NCI-H1105 treated with DMSO at 0.1 percent for 48 hours (cell line): ENCODE data around the gene SLC39A11.
"Not testable (repeated sequence)": the region's sequence is repeated elsewhere in the genome, so short reads cannot be mapped to it uniquely, and the experiment has no call there.

Experiments used
- DNase-seq: peaks from one replicate; lab custom pipeline; 2025; lab: John Stamatoyannopoulos, UW

SLC39A11 gene

GRCh38 chr17:72947475-72947874, 145.0 kb downstream of the SLC39A11 start:
- DNase-seq = no peak

- no peak for DNase-seq
Observed at GRCh38 chr17:72946696-72947095, 145.8 kb downstream of the SLC39A11 start.

- DNase-seq = no peak
Observed at GRCh38 chr17:72946156-72946555, 146.3 kb downstream of the SLC39A11 start.

GRCh38 chr17:72945473-72945872, 147.0 kb downstream of the SLC39A11 start:
- no peak for DNase-seq

GRCh38 chr17:72943826-72944689, 148.4 kb downstream of the SLC39A11 start:
- no peak for DNase-seq

GRCh38 chr17:72942579-72942978, 149.9 kb downstream of the SLC39A11 start:
- no peak for DNase-seq

GRCh38 chr17:72940496-72940895, 152.0 kb downstream of the SLC39A11 start:
- DNase-seq = no peak

- no peak for DNase-seq
Observed at GRCh38 chr17:72938482-72938881, 154.0 kb downstream of the SLC39A11 start.

- DNase-seq = no peak
Observed at GRCh38 chr17:72937707-72938106, 154.8 kb downstream of the SLC39A11 start.

- not testable (repeated sequence) for DNase-seq
Observed at GRCh38 chr17:72937254-72937653, 155.2 kb downstream of the SLC39A11 start.

GRCh38 chr17:72935984-72936383, 156.5 kb downstream of the SLC39A11 start:
- DNase-seq = no peak

- no peak for DNase-seq
Observed at GRCh38 chr17:72934927-72935326, 157.6 kb downstream of the SLC39A11 start.

GRCh38 chr17:72931635-72932034, 160.9 kb downstream of the SLC39A11 start:
- no peak for DNase-seq

- peak; percentile 6 for DNase-seq
Observed at GRCh38 chr17:72931163-72931562, 161.3 kb downstream of the SLC39A11 start.

- DNase-seq = no peak
Observed at GRCh38 chr17:72930031-72930430, 162.5 kb downstream of the SLC39A11 start.

GRCh38 chr17:72928454-72929136, 163.9 kb downstream of the SLC39A11 start:
- DNase-seq = no peak

- DNase-seq = no peak
Observed at GRCh38 chr17:72927760-72928159, 164.7 kb downstream of the SLC39A11 start.

- DNase-seq = no peak
Observed at GRCh38 chr17:72927146-72927545, 165.3 kb downstream of the SLC39A11 start.

GRCh38 chr17:72926171-72926570, 166.3 kb downstream of the SLC39A11 start:
- no peak for DNase-seq

- DNase-seq = no peak
Observed at GRCh38 chr17:72924196-72924595, 168.3 kb downstream of the SLC39A11 start.

- DNase-seq = peak; percentile 14
Observed at GRCh38 chr17:72922219-72922618, 170.3 kb downstream of the SLC39A11 start.

- DNase-seq = no peak
Observed at GRCh38 chr17:72921347-72922054, 171.0 kb downstream of the SLC39A11 start.

GRCh38 chr17:72920513-72920912, 172.0 kb downstream of the SLC39A11 start:
- DNase-seq = no peak
